K562 (cell line): Measurements from ENCODE around the gene FNDC4. TPM values are rescaled to one million over a fixed set of nuclear protein-coding genes. Genes with fewer than 3 reads are reported as not detected.

ENCODE experiments used
- ARNT ChIP-seq, 2 experiments: fragments of 450-650 bp; IDR thresholded peaks; 2 replicates each; pipeline ENCODE4 v1.6.1; 2016; ENCODE audit warnings: mild to moderate bottlenecking in 1 of 2
- CBX3 ChIP-seq, 2 experiments: IDR thresholded peaks; 1 replicate in 1 of 2; 2 replicates in 1 of 2; pipeline ENCODE4 v1.6.1; 2012; ENCODE audit warnings: inconsistent platforms in 2 of 2, low read length in 2 of 2, borderline replicate concordance in 1 of 2, control low read depth in 1 of 2
- ESRRB ChIP-seq: fragments of 250-450 bp; sonication (Bioruptor Pico); IDR thresholded peaks from 2 replicates; pipeline ENCODE4 v1.5.0; 2020; ENCODE audit warnings: mild to moderate bottlenecking, moderate library complexity, borderline replicate concordance
- FOXK1 ChIP-seq: sonication (generic); formaldehyde crosslinking; IDR thresholded peaks from 2 replicates; pipeline ENCODE4 v1.8.0; 2022; ENCODE audit warnings: missing genetic modification reagents, mild to moderate bottlenecking, borderline replicate concordance
- MAFK ChIP-seq: IDR thresholded peaks from 2 replicates; pipeline ENCODE4 v1.6.1; 2011; ENCODE audit warnings: low read length, improper control_type of control experiment
- PTTG1 ChIP-seq: fragments of 450-650 bp; IDR thresholded peaks from 2 replicates; pipeline ENCODE4 v1.6.1; 2016; ENCODE audit warnings: low read depth, mild to moderate bottlenecking, missing genetic modification characterization, missing compliant biosample characterization
- SMARCE1 ChIP-seq: fragments of 450-650 bp; IDR thresholded peaks from 2 replicates; pipeline ENCODE4 v1.7.1; 2016; ENCODE audit warnings: mild to moderate bottlenecking
- SOX6 ChIP-seq: fragments of 450-650 bp; IDR thresholded peaks from 2 replicates; pipeline ENCODE4 v1.6.1; 2014; ENCODE audit warnings: mild to moderate bottlenecking
- ZNF121 ChIP-seq: sonication (generic); formaldehyde crosslinking; conservative IDR thresholded peaks from 2 replicates; pipeline ENCODE4 v1.8.0; 2022; ENCODE audit warnings: missing genetic modification reagents
- ZNF124 ChIP-seq: sonication (generic); formaldehyde crosslinking; IDR thresholded peaks from 2 replicates; pipeline ENCODE4 v1.8.1; 2022; ENCODE audit warnings: missing genetic modification reagents
- ZNF780A ChIP-seq: fragments of 250-450 bp; sonication (Bioruptor Pico); IDR thresholded peaks from 2 replicates; pipeline ENCODE4 v1.5.0; 2021; ENCODE audit warnings: mild to moderate bottlenecking
- polyA plus RNA-seq, 8 experiments: library from polyadenylated mRNA; depleted of rRNA in 4 of 8; stranded (reverse) in 5 of 8; unstranded in 3 of 8; fragments of >200 nt; fragmentation: Nextera tagmentation in 2 of 8; fragmentation: Illumina TruSeq in 1 of 8; extraction: Ambion mirVana in 2 of 8; extraction: Trizol in 1 of 8; gene quantifications; 2 replicates each; pipeline versions ENCODE4 v1.2.1 to v1.2.3, GENCODE V29; 2011 to 2014; ENCODE audit warnings: inconsistent platforms in 1 of 8, missing spikeins in 1 of 8
- total RNA-seq, 7 experiments: library from RNA; depleted of rRNA in 6 of 7; stranded (reverse); fragments of >200 nt in 6 of 7; fragmentation: Illumina TruSeq in 2 of 7; extraction: Trizol in 2 of 7; gene quantifications; 2 replicates each; pipeline versions ENCODE4 v1.2.1 to v1.2.3, GENCODE V29; 2011 to 2021; ENCODE audit warnings: low replicate concordance in 1 of 7
- TF ChIP-seq, protein P1 (sequence below): fragments of 450-650 bp; IDR thresholded peaks from 2 replicates; pipeline ENCODE4 v1.6.1; 2017; ENCODE audit warnings: antibody characterized with exemption, mild to moderate bottlenecking
- TF ChIP-seq, protein P2 (sequence below): fragments of 250-450 bp; sonication (Bioruptor Pico); IDR thresholded peaks from 2 replicates; pipeline ENCODE4 v1.5.0; 2020; ENCODE audit warnings: mild to moderate bottlenecking, borderline replicate concordance
- TF ChIP-seq, protein P3 (sequence below): fragments of 250-450 bp; sonication (Bioruptor Pico); IDR thresholded peaks from 2 replicates; pipeline ENCODE4 v1.5.0; 2021
- TF ChIP-seq, protein P4 (sequence below): fragments of 450-650 bp; conservative IDR thresholded peaks from 2 replicates; pipeline ENCODE4 v1.6.1; 2016; ENCODE audit warnings: missing genetic modification characterization, low read depth, mild to moderate bottlenecking, missing compliant biosample characterization, moderate library complexity
- TF ChIP-seq, protein P5 (sequence below): sonication (generic); formaldehyde crosslinking; IDR thresholded peaks from 2 replicates; pipeline ENCODE4 v1.4.0; 2020; ENCODE audit warnings: mild to moderate bottlenecking, missing genetic modification reagents

Gene FNDC4
- total and polyA plus RNA-seq, 9 of the 15 experiments (the other 6 are each of a cell fraction or from before 2014, with no cell fraction given): 0.28 to 4.9 (median 2.3) TPM

DNA sequence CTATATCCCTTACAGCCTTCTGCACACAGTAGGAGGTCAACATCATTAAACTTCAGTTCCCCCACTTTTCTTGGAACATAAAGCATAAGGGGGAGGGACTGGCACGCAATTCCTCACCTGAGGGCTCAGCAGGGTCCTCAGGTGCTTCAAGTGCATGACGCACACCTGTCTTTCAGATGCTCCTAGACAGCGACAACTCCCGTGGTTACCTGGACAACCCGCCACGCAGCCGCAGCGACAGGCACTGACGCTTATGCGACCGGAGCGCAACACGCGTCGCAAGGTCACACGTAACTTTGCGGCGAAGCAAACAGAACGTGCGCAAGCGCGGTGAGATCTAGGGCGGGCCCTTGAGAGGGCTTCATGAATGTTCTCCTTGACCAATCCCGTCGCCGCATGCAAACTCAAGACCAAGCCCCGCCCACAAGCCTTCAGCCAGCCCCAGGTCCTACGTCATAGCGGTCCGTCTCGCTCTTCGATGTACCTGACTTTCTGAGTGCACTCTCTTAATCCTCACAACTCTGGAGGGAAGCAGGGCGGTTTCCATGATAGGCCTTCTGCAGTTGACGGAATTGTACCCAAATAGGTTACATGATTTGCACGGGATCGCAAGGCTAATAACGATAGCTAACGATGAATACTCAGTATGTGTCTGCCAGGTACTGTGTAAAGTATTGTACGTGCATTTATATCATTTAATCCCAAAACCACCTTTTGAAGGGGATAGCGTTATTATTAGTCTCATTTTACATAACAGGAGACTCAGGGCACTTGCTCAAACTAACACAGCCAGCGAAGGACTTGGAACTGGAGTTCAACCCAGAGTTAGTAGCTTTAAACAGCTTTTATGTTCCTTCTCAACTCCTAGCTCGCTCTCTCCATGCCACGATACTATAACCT, 5.3 kb downstream of the FNDC4 start, which contains the start of gene IFT172 (continued):
- TF ChIP-seq, protein P1, sequence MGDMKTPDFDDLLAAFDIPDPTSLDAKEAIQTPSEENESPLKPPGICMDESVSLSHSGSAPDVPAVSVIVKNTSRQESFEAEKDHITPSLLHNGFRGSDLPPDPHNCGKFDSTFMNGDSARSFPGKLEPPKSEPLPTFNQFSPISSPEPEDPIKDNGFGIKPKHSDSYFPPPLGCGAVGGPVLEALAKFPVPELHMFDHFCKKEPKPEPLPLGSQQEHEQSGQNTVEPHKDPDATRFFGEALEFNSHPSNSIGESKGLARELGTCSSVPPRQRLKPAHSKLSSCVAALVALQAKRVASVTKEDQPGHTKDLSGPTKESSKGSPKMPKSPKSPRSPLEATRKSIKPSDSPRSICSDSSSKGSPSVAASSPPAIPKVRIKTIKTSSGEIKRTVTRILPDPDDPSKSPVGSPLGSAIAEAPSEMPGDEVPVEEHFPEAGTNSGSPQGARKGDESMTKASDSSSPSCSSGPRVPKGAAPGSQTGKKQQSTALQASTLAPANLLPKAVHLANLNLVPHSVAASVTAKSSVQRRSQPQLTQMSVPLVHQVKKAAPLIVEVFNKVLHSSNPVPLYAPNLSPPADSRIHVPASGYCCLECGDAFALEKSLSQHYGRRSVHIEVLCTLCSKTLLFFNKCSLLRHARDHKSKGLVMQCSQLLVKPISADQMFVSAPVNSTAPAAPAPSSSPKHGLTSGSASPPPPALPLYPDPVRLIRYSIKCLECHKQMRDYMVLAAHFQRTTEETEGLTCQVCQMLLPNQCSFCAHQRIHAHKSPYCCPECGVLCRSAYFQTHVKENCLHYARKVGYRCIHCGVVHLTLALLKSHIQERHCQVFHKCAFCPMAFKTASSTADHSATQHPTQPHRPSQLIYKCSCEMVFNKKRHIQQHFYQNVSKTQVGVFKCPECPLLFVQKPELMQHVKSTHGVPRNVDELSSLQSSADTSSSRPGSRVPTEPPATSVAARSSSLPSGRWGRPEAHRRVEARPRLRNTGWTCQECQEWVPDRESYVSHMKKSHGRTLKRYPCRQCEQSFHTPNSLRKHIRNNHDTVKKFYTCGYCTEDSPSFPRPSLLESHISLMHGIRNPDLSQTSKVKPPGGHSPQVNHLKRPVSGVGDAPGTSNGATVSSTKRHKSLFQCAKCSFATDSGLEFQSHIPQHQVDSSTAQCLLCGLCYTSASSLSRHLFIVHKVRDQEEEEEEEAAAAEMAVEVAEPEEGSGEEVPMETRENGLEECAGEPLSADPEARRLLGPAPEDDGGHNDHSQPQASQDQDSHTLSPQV: peak; percentile 84
- TF ChIP-seq CBX3 (IDR thresholded peaks at IDR 0.05; ENCODE audit: borderline replicate concordance in 1 of 2, low read length in 2 of 2): peak in 1 of 2 experiments; percentile 36; a peak in 1 of 3 replicates
- TF ChIP-seq, protein P2, sequence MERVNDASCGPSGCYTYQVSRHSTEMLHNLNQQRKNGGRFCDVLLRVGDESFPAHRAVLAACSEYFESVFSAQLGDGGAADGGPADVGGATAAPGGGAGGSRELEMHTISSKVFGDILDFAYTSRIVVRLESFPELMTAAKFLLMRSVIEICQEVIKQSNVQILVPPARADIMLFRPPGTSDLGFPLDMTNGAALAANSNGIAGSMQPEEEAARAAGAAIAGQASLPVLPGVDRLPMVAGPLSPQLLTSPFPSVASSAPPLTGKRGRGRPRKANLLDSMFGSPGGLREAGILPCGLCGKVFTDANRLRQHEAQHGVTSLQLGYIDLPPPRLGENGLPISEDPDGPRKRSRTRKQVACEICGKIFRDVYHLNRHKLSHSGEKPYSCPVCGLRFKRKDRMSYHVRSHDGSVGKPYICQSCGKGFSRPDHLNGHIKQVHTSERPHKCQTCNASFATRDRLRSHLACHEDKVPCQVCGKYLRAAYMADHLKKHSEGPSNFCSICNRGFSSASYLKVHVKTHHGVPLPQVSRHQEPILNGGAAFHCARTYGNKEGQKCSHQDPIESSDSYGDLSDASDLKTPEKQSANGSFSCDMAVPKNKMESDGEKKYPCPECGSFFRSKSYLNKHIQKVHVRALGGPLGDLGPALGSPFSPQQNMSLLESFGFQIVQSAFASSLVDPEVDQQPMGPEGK (CRISPR knock-in tag): peak; percentile 61; the same call in 1 of the 2 replicates
- peak in 1 of 2 experiments; percentile 55; a peak in 1 of 4 replicates for TF ChIP-seq ARNT (IDR thresholded peaks at IDR 0.05)
- TF ChIP-seq, protein P3, sequence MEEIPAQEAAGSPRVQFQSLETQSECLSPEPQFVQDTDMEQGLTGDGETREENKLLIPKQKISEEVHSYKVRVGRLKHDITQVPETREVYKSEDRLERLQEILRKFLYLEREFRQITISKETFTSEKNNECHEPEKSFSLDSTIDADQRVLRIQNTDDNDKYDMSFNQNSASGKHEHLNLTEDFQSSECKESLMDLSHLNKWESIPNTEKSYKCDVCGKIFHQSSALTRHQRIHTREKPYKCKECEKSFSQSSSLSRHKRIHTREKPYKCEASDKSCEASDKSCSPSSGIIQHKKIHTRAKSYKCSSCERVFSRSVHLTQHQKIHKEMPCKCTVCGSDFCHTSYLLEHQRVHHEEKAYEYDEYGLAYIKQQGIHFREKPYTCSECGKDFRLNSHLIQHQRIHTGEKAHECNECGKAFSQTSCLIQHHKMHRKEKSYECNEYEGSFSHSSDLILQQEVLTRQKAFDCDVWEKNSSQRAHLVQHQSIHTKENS (CRISPR knock-in tag): no peak
- no peak for TF ChIP-seq PTTG1 (tag)
- TF ChIP-seq, protein P4, sequence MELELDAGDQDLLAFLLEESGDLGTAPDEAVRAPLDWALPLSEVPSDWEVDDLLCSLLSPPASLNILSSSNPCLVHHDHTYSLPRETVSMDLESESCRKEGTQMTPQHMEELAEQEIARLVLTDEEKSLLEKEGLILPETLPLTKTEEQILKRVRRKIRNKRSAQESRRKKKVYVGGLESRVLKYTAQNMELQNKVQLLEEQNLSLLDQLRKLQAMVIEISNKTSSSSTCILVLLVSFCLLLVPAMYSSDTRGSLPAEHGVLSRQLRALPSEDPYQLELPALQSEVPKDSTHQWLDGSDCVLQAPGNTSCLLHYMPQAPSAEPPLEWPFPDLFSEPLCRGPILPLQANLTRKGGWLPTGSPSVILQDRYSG: peak; percentile 75; the same call in 1 of the 2 replicates
- peak; percentile 97; the same call in 1 of the 2 replicates for TF ChIP-seq FOXK1 (CRISPR knock-in tag)
- no peak for TF ChIP-seq ZNF121
- TF ChIP-seq, protein P5, sequence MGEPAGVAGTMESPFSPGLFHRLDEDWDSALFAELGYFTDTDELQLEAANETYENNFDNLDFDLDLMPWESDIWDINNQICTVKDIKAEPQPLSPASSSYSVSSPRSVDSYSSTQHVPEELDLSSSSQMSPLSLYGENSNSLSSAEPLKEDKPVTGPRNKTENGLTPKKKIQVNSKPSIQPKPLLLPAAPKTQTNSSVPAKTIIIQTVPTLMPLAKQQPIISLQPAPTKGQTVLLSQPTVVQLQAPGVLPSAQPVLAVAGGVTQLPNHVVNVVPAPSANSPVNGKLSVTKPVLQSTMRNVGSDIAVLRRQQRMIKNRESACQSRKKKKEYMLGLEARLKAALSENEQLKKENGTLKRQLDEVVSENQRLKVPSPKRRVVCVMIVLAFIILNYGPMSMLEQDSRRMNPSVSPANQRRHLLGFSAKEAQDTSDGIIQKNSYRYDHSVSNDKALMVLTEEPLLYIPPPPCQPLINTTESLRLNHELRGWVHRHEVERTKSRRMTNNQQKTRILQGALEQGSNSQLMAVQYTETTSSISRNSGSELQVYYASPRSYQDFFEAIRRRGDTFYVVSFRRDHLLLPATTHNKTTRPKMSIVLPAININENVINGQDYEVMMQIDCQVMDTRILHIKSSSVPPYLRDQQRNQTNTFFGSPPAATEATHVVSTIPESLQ (CRISPR knock-in tag): 0 out of 2 replicates have a peak, but pooled peaks have one; percentile 77
- TF ChIP-seq SOX6: no peak; the same call in 1 of the 2 replicates
- no peak for TF ChIP-seq ZNF124 (CRISPR knock-in tag)
- TF ChIP-seq ESRRB: no peak
- no peak for TF ChIP-seq SMARCE1
- no peak for TF ChIP-seq MAFK
- no peak for TF ChIP-seq ZNF780A (CRISPR knock-in tag)
